H4 (cell line): ENCODE results near the gene RNU4-1. TPM values are rescaled to one million over a fixed set of nuclear protein-coding genes. Genes with fewer than 3 reads are reported as not detected.
"Not testable (repeated sequence)": the region's sequence is repeated elsewhere in the genome, so short reads cannot be mapped to it uniquely, and the experiment has no call there.

Experiments used
- DNase-seq: peaks from one replicate; pipeline ENCODE4 v3.0.0-alpha.2; 2015; ENCODE audit warnings: low spot score
- total RNA-seq: library from RNA; depleted of rRNA; stranded (reverse); fragments of >200 nt; shearing (Covaris generic); gene quantifications from 2 replicates; pipeline ENCODE4 v1.2.3, GENCODE V29; 2014; rRNA removed

The RNU4-1 gene
- under 0.01 TPM in 2 replicates for total RNA-seq

GRCh38 chr12:120292661-120293531 lies at the start of gene RNU4-1:
Gene RNU4-1 (minus strand): TSS chr12:120293237.
- DNase-seq, result peak; percentile 92

- no peak for DNase-seq
Observed at GRCh38 chr12:120342175-120343038, 49.4 kb upstream of the RNU4-1 start.

- DNase-seq, result no peak
Observed at GRCh38 chr12:120339256-120339655, 46.2 kb upstream of the RNU4-1 start.

GRCh38 chr12:120337730-120338129 lies 44.7 kb upstream of the RNU4-1 start:
- no peak for DNase-seq

- DNase-seq, result not testable (repeated sequence)
Observed at GRCh38 chr12:120336392-120336791, 43.4 kb upstream of the RNU4-1 start.

- DNase-seq, result not testable (repeated sequence)
Observed at GRCh38 chr12:120335447-120335846, 42.4 kb upstream of the RNU4-1 start.

- DNase-seq, result no peak
Observed at GRCh38 chr12:120332523-120332922, 39.5 kb upstream of the RNU4-1 start.

- DNase-seq, result no peak
Observed at GRCh38 chr12:120332041-120332440, 39.0 kb upstream of the RNU4-1 start.

- no peak for DNase-seq
Observed at GRCh38 chr12:120331390-120331789, 38.4 kb upstream of the RNU4-1 start.

- no peak for DNase-seq
Observed at GRCh38 chr12:120328228-120328627, 35.2 kb upstream of the RNU4-1 start.

- DNase-seq, result no peak
Observed at GRCh38 chr12:120327593-120327992, 34.6 kb upstream of the RNU4-1 start, which contains the start of gene PLA2G1B. Gene PLA2G1B (minus strand): TSS chr12:120327779. CDS start chr12:120327753, 26 bp downstream.

- no peak for DNase-seq
Observed at GRCh38 chr12:120324841-120325417, 31.9 kb upstream of the RNU4-1 start.

GRCh38 chr12:120323772-120324171 lies 30.7 kb upstream of the RNU4-1 start:
- no peak for DNase-seq

- DNase-seq, result no peak
Observed at GRCh38 chr12:120321382-120322202, 28.6 kb upstream of the RNU4-1 start.

- DNase-seq, result peak; percentile 99
Observed at GRCh38 chr12:120317224-120318105, 24.4 kb upstream of the RNU4-1 start.

GRCh38 chr12:120316798-120317223 lies 23.8 kb upstream of the RNU4-1 start:
- DNase-seq, result no peak

- no peak for DNase-seq
Observed at GRCh38 chr12:120314220-120314619, 21.2 kb upstream of the RNU4-1 start.

GRCh38 chr12:120301962-120302815 lies 9.2 kb upstream of the RNU4-1 start, which contains the start of gene SIRT4:
Gene SIRT4 (plus strand): TSS chr12:120302321. CDS start chr12:120303562, 1,241 bp downstream.
- peak; percentile 86 for DNase-seq

- no peak for DNase-seq
Observed at GRCh38 chr12:120292411-120292660, 701 bp downstream of the RNU4-1 start.
